Measurements from ENCODE around the gene ATP8A2.
"Not testable (repeated sequence)": the region's sequence is repeated elsewhere in the genome, so short reads cannot be mapped to it uniquely, and the experiment has no call there.

The ATP8A2 gene

GRCh38 chr13:25939961-25940687, 568.4 kb downstream of the ATP8A2 start:
- DNase-seq: no peak

DNA sequence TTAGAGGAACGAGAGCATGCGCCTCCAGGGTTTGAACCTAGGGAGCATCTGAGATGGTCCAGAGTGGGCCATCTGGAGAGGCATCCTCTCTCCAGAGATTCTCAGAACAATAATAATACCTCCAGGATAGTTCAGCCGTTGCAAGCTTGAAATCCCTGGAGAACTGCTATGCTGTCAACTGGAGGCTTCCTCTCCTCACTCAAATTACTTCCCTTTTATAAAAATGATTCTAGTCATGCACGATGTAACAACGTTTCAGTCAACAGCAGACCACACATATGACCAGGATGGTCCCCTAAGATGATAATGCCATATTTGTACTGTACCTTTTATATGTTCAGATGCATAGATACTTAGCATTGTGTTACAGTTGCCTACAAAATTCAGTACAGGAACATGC, 571.3 kb downstream of the ATP8A2 start:
- no peak for DNase-seq

GRCh38 chr13:25943658-25944057, 571.9 kb downstream of the ATP8A2 start:
- no peak for DNase-seq

- no peak for DNase-seq
Measured at GRCh38 chr13:25945596-25945995, 573.8 kb downstream of the ATP8A2 start.

DNA sequence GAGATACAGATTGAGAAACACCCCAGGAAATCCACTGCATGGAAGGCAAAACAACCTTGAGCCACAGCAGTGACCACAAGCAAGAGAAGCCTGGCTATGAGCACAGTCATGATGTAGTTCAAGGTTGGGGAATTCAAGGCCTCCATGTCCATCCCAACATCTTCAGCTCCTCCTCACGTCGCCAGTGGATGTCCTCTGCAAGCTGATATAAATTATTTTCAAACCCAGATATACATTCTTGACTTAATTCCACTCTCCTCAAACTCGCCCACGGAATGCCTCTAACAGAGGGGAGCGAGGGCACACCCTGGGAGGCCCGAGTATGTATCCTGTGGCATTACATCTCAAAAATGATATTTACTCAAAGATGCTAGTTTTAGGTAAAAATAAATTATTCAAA, 574.5 kb downstream of the ATP8A2 start:
- DNase-seq: no peak

DNA sequence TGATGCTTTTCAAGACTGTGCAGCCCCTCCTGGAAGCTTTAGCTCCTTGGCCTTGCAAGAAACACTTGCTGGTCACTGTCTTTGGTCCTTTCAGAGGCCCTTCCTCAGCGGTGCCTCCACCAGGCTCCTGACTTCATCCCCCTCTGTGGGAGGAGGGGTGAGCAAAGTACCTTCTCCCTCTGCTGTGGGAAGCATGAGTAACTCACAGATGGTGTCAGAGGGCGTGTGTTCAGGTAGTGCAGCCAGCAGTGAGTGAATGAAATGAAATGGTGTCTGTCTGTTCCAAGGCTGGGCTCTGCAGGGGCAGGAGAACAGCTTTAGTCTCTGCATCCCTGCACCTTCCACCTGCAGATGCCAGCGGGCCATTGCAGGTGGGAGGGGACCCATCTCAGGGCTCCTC, 577.1 kb downstream of the ATP8A2 start:
- no peak for DNase-seq

DNA sequence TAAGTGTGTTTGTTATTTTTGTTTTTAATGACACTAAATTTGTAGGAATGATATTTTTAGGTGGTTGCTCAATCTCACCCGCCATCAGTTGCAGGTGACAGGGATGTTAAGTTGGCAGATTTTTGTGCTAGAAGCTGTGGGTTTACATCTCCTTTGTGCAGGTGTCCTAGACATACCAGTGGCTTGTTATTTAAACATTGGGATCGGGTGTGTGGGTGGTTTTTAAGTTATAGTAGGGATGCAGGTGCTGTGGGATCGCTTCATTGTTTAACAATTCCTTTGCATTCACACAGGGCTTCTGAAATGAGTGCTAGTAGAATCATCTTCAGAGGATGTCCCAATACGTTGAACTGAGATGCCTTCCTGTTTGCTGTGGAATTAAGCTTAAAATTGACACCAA, 580.1 kb downstream of the ATP8A2 start:
- no peak for DNase-seq

GRCh38 chr13:25954080-25954479, 582.3 kb downstream of the ATP8A2 start:
- DNase-seq: not testable (repeated sequence)

DNA sequence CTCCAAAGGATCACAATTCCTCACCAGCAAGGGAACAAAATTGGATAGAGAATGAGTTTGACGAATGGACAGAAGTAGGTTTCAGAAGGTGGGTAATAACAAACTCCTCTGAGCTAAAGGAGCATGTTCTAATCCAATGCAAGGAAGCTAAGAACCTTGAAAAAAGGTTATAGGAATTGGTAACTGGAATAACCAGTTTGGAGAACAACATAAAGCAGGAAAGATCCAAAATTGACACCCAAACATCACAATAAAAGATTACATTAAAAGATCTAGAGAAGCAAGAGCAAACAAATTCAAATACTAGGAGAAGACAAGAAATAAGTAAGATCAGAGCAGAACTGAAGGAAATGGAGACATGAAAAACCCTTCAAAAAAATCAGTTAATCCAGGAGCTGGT, 583.2 kb downstream of the ATP8A2 start:
- not testable (repeated sequence) for DNase-seq

DNA sequence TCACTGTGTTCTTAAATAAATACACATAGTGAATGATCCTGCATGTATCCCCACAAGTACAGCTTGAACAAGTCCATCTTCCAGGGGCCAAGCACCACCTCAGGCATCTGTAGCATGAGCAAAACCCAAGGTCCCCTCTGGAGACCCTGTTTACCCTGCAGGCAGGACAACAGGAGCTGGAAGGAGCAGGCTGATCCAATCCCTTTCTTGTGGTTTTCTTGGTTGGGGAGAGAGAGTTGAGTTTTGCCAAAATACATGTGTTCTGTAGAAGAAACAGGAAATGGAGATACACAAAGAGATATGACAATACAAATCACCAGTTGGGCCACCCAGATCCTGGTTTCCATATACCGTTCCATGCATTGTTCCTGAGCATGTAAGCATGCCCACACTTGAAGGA, 587.2 kb downstream of the ATP8A2 start:
- no peak for DNase-seq

DNA sequence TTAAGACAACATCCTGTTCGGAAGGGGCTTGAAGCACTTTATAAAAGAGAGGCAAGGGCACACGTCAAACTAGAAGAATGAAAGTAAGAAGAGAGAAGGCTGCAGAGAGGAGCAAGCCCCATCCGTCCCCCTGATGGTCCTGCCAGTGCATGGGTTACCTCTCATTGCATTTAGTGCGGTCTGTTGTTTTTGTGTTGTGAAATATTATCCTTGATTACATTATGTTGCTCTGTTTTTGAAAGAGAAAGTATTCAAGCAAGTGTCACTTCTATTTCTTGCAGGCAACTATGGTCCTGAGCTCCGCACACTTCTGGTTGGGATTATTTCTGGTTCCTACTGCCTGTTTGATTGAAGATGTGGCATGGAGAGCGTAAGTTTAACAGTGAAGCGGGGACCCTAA, 589.5 kb downstream of the ATP8A2 start:
- no peak for DNase-seq

DNA sequence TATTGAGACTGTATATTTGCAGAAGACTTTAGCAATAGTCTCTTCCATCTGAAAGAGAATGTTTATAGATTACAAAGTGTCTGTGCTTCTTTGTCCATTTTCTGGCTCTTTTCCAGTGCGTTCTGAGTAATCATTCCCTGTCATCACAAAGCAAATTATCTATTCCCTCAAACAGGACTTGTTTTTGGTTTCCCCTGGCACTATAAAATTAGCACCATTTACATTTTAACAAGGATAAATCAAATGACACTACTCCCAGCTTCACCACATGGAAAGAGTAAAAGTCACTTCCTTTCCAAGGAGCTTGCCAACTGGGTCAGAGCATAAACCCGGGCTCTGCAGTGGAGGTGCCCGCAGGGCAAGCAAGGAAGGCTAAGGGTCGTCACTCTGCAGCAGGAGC, 591.9 kb downstream of the ATP8A2 start:
- no peak for DNase-seq

DNA sequence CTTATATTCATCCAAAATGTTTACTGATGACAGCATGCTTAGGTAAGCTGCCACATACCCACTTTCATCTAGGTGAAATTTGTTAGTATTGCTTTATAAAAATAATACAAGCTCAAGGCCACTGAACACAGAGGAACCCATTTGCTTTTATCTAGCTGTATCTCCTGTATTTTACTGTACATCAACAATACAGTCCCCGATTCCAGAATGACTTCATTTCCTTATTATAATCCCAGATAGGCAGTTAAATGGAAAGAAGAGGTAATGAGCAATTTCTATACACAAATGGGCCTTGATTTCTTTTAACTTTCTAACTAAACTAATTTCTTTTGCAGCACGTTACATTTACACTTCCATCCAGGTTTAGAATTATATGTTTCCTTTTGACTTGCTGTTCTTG, 593.8 kb downstream of the ATP8A2 start:
- no peak for DNase-seq

DNA sequence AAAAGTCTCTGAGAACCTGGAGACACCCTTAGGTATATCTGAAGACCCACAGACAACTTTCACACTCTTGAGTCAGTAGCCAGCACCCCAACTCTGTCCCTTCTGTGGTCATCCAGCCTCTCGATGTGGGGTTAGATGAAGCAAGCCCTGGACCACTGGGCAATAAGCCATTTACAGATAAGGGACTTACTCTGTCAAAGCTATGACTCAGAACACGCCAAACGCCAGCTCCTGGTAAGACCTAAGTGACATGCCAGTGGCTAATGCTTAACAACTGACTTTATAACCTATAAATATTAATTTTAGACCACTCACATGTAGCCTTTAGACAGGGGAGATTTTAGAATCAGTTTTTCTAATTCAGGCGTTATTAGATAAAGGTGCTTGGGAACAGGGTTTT, 594.3 kb downstream of the ATP8A2 start:
- DNase-seq: no peak

DNA sequence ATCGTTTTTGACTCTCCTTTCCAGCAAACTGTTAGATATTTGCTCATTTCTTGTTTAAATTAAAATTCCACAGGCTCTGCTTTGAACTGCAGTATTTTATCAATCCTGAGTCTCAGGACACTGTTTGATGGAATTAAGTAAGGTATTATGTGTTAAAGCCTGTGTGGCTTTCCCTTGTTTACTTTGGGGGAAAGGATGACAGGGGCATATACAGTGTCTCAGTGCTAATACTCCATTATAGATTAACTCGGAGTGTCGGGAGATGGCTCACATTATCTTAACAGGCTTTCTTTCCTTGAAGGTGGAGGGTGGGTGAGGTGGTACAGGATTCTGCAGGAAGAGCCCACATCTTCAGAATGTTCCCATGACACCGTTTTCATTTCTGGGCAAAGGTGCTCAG, 595.4 kb downstream of the ATP8A2 start:
- no peak for DNase-seq

DNA sequence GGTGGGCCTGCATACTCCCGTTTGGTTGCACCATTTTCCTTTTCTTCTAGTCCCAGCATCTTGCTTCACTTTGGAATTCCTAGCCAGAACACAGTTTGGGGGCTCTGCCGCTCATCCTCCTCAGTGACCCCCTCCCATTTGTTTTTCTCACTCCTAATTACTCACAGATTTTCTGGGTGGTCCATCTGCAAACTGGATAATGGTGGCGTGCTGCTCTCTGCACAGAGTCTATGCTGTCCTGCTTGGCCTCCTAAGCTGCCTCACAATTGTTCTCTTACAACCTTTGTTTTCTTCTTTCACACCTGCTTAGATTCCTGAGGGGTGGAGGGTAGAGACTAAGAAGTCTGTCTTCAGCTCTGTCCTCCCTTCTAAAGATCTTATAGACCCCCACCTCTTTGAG, 599.3 kb downstream of the ATP8A2 start:
- no peak for DNase-seq

GRCh38 chr13:25971459-25972145, 599.8 kb downstream of the ATP8A2 start:
- no peak for DNase-seq

DNA sequence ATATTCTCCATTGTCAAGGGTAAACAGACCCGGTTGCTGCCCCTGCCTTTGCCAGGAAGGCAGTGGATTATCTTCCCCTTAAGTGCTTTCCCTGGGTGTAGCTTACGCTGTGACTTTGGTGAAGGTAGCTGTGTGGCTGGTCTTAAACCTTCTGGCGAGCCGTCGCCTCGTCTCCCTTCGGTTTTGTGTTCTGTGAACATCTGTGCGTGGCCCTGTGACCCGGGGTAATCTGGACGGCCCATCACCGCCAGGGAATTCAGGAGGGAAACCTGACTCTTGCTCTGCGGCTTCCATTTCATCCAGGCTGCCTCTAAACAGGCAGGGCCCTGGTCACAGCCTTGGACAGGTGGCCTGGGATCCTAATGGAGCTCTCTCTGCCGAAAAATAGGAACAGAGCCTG, 601.3 kb downstream of the ATP8A2 start:
- DNase-seq: no peak

DNA sequence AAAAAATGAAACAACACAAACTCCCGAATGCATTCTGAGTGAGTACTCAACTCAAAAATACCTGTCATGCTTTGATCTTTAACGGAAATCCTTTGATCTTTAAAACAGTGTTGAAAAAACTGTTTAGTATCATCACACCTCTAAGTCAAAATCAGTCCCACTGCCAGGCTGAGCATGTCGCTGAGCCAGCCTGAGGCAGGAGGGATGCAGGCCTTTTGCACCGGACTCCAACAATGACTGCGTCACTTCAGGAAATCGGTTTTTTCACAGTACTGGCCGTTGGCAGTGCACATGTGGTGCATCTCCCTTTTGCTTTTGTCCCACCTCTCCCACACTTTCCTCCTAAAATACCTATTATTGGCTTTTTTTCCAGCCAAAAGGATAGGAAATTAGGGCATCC, 601.8 kb downstream of the ATP8A2 start:
- no peak for DNase-seq

DNA sequence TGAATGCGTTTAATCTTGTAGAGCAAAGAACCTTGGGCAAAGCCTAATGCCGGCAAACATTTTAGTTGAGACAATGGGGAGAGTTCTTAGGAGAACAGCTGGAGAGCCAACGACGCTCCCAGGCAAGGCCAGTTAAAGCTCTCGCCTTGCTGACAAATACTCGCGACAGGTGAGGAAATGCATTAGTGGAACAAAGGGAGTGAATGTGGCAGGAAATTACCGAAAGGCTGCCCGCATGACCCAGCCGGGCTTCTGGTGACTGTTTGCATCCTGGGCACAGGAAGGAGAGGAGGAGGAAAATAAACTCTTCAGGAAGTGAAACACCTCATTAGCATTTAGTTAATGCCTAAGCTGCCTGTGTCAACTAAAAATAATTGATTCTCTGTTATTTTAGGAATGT, 605.4 kb downstream of the ATP8A2 start:
- no peak for DNase-seq

DNA sequence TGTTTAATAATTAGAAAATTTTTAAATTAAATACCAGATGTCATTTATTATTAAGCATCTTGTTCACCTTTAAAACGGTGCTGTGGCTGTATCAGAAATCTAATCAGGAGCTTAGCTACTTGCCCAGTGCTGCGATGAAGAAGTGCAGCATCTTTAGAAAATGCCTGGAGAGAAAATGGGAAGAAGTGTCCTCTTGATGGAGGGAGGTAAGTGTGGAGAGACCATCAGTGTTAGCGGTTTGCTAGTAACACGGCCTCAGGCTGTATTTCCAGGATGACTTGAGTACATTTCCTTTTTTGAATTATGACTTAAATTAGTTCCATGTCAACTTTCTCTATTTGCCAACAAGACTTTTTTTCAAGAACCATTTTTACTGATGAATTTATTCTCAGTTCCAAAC, 605.9 kb downstream of the ATP8A2 start:
- no peak for DNase-seq

GRCh38 chr13:25978961-25979360, 607.2 kb downstream of the ATP8A2 start:
- no peak for DNase-seq

DNA sequence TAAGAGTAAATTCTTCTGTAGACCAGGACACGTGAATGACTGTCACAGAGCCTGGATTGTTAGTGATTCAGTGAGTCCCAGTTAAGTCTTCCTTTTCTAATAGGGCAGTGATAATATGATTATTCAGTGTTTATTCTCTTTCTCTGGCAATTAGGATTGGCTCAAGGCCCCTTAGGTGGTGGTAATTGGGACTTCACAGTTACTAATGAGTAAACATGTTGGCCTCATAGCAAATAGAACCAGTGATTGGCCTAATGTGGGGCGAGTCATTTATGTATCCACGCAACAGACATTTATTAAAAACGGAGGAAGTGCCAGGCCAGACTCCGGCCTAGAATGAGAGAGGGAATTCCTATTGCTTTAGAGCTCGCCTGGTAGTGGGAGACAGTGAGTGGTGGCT, 607.6 kb downstream of the ATP8A2 start:
- DNase-seq: no peak

- DNase-seq: no peak
Measured at GRCh38 chr13:25980255-25980654, 608.5 kb downstream of the ATP8A2 start.

GRCh38 chr13:25981060-25981459, 609.3 kb downstream of the ATP8A2 start:
- no peak for DNase-seq

Data from NCI-H187 treated with DMSO at 0.1 percent for 48 hours (cell line).